CMK (cell line): ENCODE measurements around the gene CFAP97D1.
A peak's percentile ranks its signal among the peaks of the same experiment; 100 is the strongest.

Source experiments
- DNase-seq: peaks from one replicate; pipeline ENCODE4 v3.0.0-alpha.2; 2010; ENCODE audit warnings: low read depth

CFAP97D1 gene

DNA sequence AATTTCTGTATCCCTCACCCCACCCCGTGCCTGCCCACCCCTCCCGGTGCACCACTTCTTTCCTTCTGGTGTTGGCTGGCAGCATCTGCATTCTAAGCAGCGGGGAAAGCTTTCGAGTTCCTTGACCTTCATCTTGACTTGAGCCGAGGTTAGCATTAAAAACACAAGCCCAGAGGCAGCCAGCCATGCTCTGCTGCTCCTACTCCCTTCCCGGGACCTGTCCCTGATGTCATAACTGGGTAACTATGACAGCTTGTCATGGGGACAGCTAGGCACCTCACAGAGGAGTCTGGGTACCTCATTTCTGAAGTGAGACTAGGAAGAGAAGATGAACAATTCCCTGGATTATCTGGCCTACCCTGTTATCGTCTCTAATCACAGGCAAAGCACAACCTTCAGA lies at the start of gene CFAP97D1:
CFAP97D1 (plus strand) TSS at position 301 of the 400 bp plus-strand sequence; CDS start at position 329, 28 bp downstream.
- no peak for DNase-seq

DNA sequence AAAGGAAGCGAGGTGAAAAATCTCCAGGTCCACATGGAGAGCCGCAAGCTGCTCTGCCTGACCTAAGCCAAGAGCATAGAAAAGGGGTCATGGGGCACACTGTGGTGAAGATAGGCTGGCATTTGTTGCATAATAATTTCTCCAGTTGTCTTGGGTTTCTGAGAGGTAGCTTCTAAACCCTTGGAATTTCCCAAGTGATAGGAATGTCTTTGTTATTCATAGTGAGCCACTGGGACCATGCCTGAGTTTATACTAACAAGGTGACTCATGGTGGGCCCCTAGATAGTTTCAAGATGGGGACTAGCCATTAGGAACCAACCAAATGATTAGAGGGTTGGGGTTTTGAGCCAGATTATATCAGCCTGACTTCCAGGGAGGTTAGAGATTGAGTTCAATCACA lies 47.3 kb upstream of the CFAP97D1 start:
- DNase-seq, result no peak

DNA sequence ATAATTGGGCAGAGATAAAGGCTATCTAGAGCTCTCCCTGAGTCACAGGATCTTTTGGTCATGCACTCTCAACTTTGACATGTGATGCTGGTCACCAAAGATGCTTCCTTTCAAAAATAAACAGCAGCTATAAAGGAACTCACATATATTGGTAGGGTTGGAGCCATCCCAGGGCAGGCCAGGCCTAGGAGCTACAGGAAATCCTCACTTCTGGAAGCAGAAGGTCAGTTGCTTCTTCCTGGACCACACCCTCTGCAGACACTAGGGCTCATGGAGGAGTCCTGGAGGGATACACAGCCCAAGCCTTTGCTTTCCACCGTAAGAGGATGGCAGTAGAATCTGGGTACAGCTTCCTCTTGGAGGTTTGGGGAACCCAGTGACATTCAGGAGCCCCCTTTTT lies 46.3 kb upstream of the CFAP97D1 start:
- no peak for DNase-seq

DNA sequence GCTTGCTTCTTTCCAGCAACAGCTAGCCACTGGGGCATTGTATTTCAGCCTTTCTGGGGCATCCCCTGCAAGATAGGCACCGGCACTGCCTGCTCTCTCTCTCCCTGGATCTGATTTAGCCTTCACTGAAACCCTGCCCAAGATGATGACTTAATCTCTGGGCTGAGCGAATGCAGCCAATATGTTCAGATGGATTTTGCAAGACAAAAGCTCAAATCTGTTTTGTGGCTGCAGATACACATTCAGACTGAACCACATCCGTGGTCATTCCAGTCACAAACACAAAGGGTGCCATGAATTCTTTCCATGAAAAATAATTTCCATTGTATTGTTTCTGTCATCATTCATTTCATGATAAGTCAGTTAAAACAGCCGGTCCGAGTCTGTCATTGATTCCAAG lies 45.9 kb upstream of the CFAP97D1 start:
- no peak for DNase-seq

DNA sequence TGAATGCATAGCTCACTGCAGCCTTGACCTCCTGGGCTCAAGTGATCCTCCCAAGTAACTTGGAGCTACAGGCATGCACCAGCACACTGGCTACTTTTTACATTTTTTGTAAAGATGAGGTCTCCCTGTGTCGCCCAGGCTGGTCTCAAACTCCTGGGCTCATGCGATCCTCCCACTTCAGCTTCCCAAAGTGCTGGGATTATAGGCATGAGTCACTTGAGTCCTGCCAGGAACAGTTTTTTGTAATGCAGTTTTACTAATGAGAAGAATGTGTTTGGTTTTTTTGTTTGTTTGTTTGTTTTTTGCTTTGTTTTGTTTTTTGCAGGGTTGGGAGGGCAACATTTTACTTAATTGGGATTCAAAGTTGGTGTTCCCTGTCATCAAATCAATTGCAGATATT lies 43.8 kb upstream of the CFAP97D1 start:
- no peak for DNase-seq

DNA sequence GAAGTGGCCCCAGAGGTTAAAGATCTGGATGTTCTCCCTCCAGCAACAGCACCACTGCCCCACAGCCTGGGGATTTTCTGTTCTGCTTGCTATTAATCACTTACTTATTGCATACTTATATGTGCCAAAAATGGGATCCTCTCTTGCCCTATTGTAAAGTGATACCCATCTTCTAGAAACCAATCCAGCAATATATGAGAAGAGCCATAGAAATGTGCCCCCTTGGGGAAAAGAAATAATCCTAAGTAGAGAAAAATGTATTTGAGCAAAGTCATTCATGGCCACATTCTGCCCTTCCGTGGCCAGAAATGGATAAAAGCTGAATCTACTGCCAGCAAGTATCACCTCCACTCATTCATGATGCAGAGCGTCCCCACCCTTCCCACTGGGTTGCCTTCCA lies 42.5 kb upstream of the CFAP97D1 start:
- no peak for DNase-seq

DNA sequence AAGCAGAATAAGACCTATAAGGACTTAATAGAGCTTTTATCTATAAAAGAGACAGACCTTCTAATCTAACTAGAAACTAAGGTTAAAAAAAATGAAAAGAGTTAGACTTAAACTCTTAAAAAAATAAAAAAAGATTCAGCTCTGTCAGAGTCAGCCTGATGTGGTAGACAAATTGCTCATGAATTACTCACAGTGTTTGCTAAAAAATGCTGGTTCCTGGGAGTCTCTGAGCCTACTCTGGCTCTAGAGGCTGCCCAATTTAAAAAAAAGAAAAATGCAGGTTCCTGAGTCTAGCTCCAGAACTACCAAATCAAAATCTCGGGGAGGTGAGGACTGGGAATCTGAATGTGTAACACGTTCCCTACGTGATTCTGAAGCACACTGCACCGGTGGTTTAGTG lies 39.7 kb upstream of the CFAP97D1 start:
- DNase-seq, result no peak

DNA sequence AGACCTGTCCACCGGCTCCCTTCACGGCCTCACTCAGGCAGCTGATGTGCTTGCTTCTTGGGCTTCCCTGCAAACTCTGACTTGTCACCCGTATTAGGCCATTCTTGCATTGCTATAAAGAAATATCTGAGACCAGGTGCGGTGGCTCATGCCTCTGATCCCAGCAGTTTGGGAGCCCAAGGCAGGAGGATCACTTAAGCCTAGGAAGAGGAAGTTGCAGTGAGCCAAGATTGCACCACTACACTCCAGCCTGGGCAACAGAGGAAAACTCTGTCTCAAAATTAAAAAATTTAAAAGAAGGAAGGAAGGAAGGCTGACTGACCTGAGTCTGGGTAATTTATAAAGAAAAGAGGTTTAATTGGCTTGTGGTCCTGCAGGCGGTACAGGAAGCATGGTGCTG lies 38.6 kb upstream of the CFAP97D1 start:
- DNase-seq, result no peak

DNA sequence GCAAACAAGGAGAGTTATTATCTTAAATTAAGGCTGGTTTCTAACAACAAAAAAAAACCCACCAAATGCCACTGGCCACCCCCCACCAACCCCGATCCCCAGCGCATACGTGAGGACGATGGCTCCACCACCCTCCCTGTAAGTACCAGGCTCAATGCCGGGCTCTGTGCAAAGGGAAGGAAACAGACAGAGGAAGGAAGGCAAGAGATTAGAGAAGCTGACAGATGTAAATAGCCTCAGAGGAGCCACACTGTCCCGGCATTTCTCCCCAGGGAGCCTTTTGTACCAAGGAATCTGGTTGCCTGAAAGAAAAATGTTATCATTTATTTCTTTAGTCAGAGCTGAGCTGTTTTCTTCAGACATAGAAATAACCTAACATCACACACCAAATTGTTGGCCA lies 34.7 kb upstream of the CFAP97D1 start:
- no peak for DNase-seq

DNA sequence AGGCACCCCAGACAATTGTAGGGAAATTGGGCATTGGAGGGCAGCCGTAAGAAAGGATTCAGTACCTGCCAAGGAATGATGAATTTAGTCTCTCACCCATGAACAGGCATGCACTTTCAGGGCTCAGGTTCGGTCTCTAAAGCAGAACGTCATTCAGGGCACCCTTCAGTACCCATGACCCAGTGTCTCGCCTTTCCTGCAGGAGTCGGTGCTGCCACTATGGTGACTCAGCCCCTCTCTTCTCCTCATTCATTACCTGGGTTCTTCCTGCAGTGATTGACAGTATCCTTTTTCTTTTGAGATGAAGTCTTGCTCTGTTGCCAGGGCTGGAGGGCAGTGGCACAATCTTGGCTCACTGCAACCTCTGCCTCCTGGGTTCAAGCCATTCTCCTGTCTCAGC lies 30.1 kb upstream of the CFAP97D1 start:
- no peak for DNase-seq

DNA sequence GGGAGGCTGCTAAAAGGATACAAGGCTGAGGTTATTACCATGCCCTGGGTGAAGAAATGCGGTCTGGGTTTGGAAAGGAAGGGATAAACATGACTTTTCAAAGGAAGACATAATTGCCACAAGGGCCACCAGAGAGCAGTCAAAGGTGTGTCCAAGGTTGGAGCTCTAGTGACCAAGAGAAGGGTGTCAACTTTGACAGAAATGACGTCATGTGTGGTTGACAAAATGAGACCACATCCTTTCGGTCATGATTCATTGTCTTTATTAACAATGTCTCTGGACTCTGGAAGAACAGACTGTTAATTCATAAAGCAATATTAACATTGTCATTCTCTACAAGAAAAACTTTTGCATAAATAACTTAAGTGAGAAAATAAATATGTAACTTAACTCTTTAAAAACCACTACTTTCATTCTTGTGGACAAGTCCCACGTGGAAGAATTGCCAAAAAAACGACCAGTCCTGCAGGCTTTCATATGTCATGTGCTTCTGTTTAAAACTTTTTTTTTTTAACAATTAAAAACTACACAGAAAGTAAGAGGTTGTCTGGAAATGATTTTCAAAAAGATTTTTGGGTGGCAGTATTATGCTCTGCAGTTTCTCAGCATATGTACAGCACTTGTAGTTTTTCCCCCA lies 26.6 kb upstream of the CFAP97D1 start:
- DNase-seq, result no peak

DNA sequence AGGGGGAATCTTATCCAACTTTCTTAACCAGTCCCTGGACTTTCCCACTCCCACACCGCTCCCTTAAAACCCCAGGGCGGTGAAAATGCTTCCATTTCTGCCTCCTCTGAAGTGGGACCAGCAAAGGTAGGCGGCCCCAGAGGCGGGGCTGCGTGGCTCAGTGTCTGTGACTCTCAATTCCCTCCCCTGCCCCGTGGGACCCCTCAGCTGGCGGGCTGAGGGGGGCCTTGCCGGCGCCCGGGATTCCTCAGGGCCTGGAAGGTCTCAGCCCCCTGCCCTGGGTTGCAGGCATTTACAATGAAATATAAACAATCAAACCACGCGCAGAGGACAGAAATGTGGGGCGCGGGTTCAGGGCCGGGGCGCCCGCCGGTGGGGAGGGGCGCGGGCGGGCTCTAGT lies 25.3 kb upstream of the CFAP97D1 start:
- no peak for DNase-seq

DNA sequence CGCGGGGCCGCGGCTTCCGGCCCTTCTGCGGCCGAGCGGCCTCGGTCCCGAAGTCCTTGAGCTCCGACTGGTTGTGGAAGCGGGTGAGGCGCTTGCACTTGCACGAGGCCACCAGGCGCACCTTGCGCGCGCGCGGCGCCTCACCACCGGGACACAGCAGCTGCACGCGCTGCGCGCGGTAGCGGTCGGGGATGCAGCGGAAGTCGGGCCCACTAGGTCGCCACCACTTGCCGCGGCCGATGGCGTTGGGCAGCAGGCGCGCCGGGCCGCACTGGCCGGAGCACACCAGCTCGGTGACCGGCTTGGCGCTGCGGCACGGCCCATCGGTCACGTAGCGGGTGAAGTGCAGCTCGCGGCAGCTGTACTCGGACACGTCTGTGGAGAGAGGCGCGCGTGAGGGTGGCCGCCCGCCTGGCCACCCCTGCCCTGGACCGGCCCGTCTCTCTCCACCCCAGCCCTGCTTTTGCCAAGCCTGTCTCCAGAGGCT lies 24.8 kb upstream of the CFAP97D1 start:
- no peak for DNase-seq

DNA sequence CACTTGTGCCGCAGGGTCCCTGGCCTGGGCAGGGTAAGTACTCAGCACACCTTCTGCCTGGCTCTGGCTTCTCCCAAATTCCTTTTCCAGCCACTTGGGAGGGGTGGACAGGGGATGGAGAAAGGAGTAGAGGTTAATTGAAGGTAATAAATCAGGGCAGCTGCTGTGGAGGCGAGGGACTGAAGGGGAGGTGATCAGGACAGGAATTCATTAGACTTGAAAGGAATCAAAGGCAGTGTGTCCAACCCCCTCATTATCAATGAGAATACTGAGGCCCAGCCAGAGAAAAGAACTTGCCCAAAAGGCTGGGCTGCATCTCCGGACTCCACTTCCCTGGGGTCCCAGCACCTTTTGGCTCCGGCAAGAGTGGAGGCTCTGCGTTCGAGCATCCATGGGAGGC lies 24.0 kb upstream of the CFAP97D1 start:
- DNase-seq, result no peak

DNA sequence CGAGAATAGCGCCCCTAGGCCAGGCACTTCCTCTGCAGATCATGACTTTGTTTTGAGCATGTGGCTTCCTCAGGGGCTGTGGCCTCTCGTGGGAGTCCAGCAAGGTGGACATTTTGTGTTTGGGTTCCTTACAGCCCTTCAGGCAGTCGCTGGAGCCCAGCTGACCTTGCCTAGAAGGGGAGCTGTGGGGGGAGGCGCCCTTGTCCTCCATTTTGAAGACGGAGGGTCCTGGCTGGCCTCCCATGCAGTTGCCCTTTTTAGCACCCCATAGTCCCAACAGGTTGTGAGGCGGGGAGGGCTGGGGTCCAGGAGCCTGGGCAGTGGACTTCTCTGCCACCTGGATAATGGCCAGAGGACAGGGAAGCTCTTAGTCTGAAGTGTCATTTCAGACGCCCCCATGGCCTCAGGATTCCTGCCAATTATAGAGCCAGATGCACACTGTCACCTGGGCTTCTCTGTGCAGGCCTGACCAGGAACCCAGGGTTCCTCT lies 23.0 kb upstream of the CFAP97D1 start:
- no peak for DNase-seq

DNA sequence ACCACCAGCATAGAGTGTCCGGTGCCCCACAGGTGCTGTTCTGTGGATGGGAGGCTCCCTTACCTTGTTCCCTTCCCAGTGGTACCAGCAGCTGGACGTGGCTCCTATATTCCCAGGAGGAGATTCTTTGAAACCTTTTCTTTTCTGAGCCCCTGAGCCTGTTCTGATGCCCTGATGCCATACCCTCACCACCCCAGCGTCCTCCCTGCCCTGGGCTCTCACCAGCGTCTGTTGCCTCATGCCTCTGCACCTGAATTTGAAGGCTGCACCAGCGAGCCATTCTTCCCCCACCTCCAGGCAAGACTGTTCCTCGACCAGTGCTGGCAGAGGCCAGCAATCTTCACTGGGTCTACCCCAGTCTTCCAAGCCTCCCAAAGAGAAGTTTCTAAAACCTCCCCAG lies 22.1 kb upstream of the CFAP97D1 start:
- no peak for DNase-seq

DNA sequence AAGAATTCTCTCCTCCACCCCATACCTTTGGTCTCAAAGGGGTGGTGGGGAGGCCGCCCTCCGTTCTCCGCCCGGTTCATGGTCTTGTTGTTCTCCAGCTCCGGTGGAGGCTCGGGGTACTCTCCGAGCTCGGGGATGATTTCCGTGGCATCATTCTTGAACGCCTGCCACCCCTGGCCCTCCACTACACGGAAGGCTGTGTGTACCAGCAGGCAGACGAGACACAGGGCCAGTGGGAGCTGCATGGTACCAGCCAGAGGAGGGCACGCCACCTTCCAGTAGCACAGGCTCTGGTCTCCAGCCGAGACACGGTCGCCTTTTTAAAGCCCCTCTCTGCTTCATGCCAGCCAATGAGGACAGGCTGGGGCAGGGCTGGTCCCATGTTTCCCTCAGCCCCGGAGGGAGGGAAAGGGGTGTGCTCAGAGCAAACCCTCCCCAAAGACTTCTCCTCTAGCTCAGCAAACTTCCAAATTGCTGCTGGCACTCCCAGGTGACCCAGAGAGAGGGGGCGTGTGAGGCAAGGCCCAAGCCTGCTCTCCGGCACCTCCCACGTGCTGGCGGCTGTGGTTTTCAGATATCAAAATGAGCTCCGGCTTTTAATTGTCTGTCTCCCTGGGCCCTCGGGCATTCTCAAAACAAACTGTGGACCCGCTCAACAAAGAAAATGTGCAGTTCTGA lies 21.6 kb upstream of the CFAP97D1 start, which contains the start of gene SOST:
SOST (minus strand) TSS at position 295 of the 678 bp plus-strand sequence; CDS start at position 245, 50 bp downstream.
- DNase-seq, result no peak

DNA sequence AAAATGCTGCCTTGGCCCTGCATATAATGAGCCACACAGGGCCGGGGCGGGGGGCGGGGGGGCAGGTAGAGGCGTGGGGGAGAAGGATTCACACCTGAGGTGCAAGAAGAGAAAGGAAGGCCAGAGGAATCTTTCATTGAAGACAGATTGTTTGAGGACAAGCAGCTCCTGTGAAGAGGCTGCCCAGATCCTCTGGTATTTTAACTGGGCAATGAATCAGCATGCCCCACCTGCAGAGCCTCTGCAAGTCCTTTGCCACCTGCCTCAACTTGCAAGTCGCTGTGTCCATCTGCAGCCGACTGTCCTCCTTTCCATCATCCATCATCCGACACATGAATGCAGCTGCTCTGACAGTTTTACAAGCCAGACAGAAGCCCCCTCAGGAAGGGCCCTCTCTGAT lies 20.4 kb upstream of the CFAP97D1 start:
- no peak for DNase-seq

DNA sequence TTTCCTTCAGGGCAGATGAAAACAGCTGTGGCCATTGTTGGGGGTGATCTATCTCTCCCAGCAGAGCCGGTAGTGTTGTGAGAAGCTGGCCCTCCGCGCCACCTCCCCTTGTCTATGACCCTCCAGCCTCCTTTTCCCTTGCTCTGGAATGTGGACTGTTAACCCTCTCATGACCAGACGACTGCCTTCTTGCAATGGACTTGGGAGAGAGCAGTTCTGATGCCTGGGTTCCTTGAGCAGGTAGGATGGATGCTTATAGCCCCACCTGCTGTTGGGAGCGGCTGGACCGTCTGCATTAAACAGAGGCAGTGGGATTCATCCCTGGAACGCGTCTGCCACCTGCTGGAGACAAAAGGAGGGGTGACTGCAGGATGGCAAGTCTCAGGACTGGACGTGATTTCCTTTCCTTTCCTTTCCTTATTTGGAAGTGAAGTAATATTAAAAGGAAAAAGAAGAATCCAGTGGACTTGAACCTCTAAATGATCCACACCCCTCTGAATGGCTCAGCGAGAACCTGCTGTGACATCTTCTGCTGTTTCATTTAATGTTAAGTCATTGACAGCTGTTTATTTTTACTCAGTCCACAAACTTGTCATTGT lies 19.9 kb upstream of the CFAP97D1 start:
- peak; percentile 72 for DNase-seq

DNA sequence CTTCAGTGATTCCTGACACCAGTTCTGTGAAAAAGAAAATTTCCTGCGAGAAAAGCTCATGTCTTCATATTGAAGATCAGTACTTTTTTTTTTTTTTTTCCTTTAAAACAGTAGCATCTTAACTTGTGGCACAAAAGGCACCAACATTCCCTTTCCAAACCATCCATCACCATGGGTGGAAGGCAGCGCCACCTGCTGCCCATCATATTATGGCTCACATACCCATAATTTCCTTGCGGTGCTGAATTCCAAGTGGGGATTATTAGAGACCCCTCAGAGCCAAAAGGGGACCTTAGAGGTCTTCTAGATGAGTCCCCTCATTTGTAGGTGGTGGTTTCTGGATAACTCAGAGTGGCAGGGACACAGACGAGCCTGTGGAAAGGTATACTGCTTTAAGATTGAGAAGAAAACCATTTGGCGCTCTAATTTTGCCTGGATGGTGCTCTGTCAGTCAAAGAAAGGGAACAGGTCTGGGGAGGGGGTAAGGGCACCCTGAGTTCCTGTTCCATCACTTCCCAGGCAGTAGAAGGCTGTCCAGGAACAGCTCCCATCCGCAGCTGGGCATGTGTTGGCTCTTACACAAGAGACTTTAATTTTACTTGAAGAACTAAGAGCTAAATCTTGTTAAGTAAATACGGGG lies 13.7 kb upstream of the CFAP97D1 start:
- no peak for DNase-seq

DNA sequence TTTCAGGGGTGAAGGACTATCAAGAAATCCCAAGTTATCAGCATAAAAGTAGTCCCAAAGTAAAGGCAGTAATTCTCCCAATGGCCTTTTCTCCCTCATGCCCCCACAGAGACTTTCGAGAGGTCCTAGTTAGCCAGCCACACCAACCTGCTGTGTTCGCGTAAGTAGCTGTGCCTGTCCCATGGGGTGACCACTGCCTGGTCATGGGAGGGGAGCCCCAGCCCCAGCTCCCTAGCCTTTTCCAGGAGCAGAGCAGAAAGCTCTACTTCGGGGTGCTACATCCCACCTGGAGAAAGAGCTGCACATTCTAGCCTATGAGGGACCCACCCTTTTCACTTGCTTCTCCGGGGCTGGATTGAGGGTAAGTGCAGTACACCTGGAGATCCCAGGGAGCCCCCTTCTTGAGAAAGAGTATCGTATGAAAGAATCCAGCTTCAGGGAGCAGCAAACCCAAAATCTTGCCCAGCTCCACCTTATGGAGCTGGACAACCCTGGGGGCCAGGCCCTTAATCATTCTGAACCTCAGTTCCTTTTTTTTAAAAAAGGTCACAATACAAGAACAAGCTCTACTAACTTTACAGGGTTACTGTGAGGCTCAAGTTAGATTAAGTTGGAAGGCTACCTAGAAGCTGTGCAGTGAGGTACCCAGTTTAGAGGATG lies 13.1 kb upstream of the CFAP97D1 start:
- DNase-seq, result no peak

DNA sequence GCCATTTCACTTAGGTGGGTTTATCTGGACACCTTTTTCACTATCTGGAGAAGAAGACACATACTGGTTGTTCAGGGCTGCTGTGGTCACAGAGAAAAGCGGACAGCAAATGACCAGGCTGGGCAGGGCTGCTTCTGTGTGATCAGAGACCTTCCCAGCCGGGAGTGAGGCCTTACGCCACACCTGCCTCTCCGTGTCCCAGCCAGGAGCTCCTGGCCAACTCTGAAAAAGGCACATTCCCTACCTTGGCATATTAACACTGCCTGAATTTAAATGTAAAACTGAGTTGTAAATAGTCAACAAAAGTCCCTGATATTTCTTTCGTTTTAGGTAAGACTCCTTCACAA lies 12.5 kb upstream of the CFAP97D1 start:
- no peak for DNase-seq
